Measurements from ENCODE around the gene OR2T2. TPM values are rescaled to one million over a fixed set of nuclear protein-coding genes. Genes with fewer than 3 reads are reported as not detected.

OR2T2 gene
- total RNA-seq, 1 experiment from 2014 or later, result not detected

DNA sequence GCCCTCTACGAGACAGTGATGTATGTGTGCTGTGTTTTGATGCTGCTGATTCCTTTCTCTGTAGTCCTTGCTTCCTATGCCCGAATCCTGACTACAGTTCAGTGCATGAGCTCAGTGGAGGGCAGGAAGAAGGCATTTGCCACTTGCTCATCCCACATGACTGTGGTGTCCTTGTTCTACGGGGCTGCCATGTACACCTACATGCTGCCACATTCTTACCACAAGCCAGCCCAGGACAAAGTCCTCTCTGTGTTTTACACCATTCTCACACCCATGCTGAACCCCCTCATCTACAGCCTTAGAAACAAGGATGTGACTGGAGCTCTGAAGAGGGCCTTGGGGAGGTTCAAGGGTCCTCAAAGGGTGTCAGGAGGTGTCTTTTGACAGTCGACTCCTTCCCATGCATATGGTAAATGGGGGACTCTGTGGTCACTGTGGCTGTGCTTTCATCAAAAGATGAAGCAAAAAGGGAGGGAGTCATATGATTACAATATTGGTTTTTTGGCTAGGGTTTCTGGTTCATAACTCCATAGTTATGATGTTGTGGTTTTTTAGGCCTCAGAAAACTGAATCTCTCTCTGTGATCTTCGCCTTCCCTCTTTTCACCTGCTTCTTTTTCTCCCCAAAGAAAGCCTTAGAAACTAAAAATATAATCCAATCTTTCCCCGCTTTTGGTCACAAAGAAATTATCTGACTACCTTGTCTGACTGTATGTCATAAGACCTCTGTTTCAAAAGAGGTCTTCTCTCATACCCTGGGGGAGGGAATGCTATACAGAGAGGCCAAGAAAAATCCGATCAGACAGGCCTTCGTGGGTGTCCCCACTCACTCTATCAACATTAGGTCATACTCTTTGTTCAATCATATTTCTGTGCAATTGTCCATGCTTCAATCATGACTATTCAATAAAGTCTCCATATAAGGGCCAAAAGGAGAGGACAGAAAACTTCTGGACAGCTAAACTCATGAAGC lies 38.4 kb upstream of the OR2T2 start:
- Histone ChIP-seq H4K5ac (ENCODE audit: insufficient read length, low read depth, low read length) (no peak overlapping the region), H4K20me1 (ENCODE audit: control insufficient read depth, insufficient read depth, insufficient read length) (no peaks in the 10 kb centered on the region), H3K14ac (ENCODE audit: insufficient read depth, low read length) (no peak overlapping the region), H3T11ph (ENCODE audit: low read length) (no peak overlapping the region), H2AFZ (ENCODE audit: low read length) (no peak overlapping the region), H3K23me2 (ENCODE audit: insufficient read length, low read depth, low read length, poor library complexity, severe bottlenecking) (no peaks in the 10 kb centered on the region), H2BK12ac (ENCODE audit: insufficient read length, low read depth, low read length) (no peak overlapping the region), H2AK5ac (ENCODE audit: insufficient read length, low read length) (no peak overlapping the region), H3K9ac (ENCODE audit: extremely low read depth, insufficient read length, low read length) (no peak overlapping the region), H3K27me3 (ENCODE audit: insufficient read depth, low read length) (no peaks in the 10 kb centered on the region), H3K9me3 (ENCODE audit: control insufficient read depth, low read depth, low read length) (peaks cover 74% of the 10 kb centered on the region), H3K23ac (ENCODE audit: insufficient read length, low read depth, low read length) (no peak overlapping the region), H2BK15ac (ENCODE audit: low read depth, low read length) (no peak overlapping the region), H2BK5ac (ENCODE audit: insufficient read length, low read length) (no peak overlapping the region), H3K79me2 (ENCODE audit: insufficient read depth, low read length) (no peaks in the 10 kb centered on the region), H2BK120ac (ENCODE audit: low read depth, low read length, poor library complexity, severe bottlenecking) (no peak overlapping the region), H4K8ac (replicated peaks; ENCODE audit: insufficient read length, low read depth, low read length) (no peak overlapping the region), H3K79me1 (ENCODE audit: insufficient read depth, low read depth, low read length, poor library complexity, severe bottlenecking) (no peaks in the 10 kb centered on the region), H2BK20ac (ENCODE audit: low read depth, low read length, poor library complexity, severe bottlenecking) (no peak overlapping the region), H3K56ac (ENCODE audit: insufficient read length, low read depth, low read length) (no peak overlapping the region), H4K91ac (ENCODE audit: insufficient read length, low read depth, low read length) (no peak overlapping the region), H3K4ac (ENCODE audit: low read depth, low read length) (no peak overlapping the region), H3K27ac (ENCODE audit: insufficient read length, low read depth, low read length) (no peak overlapping the region), H3K4me2 (ENCODE audit: insufficient read depth, insufficient read length, low read length) (no peak overlapping the region), H3K18ac (ENCODE audit: insufficient read length, low read depth, low read length) (no peak overlapping the region), H3K4me1 (ENCODE audit: insufficient read depth, low read length) (no peaks in the 10 kb centered on the region)
- TF ChIP-seq, protein P1, sequence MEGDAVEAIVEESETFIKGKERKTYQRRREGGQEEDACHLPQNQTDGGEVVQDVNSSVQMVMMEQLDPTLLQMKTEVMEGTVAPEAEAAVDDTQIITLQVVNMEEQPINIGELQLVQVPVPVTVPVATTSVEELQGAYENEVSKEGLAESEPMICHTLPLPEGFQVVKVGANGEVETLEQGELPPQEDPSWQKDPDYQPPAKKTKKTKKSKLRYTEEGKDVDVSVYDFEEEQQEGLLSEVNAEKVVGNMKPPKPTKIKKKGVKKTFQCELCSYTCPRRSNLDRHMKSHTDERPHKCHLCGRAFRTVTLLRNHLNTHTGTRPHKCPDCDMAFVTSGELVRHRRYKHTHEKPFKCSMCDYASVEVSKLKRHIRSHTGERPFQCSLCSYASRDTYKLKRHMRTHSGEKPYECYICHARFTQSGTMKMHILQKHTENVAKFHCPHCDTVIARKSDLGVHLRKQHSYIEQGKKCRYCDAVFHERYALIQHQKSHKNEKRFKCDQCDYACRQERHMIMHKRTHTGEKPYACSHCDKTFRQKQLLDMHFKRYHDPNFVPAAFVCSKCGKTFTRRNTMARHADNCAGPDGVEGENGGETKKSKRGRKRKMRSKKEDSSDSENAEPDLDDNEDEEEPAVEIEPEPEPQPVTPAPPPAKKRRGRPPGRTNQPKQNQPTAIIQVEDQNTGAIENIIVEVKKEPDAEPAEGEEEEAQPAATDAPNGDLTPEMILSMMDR (conservative IDR thresholded peaks at IDR 0.05), result no peak
- peaks cover 75 to 80% of the 10 kb centered on the region in 2 experiments for H3K9me3 Mint-ChIP-seq
- no peak overlapping the region for H3K4me3 Mint-ChIP-seq
- no peaks in the 10 kb centered on the region for H3K4me1 Mint-ChIP-seq
- H3K27ac Mint-ChIP-seq, result no peak overlapping the region
- WGBS (ENCODE audit: extremely low coverage, insufficient read length, low lambda C conversion rate), result no CpG with 5 or more reads among the region's 8 CpGs
- DNase-seq, result no peak
- H3K36me3 Mint-ChIP-seq (ENCODE audit: insufficient read depth in 1 of 3, low read depth in 3 of 3), result peaks cover 2 to 39% (median 7%) of the 10 kb centered on the region in 3 experiments; a peak in 6 of 7 replicates
- H3K27me3 Mint-ChIP-seq (ENCODE audit: low read depth), result no peaks in the 10 kb centered on the region

Data from H9 (cell line).